Measurements from ENCODE around the gene MAP3K1.

DNA sequence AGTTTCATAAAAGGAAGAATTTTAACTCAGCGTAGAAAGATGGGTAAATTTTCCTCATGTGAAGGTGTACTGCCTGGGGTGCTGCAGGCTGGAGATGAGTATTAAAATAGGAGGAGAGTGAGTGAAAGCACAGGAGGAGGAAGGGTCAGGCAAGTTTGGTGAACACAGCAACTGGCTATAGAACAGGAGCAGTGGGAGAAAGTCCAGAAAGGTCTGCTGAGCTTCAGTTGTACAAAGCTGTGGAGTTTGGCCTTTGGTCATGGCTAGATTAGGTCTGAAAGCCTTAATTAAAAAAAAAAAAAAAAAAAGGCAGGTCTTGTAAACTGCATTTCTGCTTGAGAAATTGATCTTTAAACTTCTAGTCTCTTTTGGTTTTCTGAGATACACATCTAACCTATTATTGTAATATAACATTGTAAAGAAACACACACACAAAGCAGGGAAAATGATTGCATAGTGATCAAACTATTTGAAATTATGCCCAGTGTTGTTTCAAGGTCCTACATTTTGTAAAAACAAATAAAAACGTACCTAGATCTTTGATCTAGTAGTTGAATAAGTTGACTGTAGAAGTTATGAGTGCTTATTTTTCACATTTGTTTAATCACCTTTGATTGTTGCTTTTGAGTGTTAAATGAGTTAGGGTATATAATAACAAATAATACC is 43.6 kb downstream of the MAP3K1 start:
- TF ChIP-seq, protein P1, sequence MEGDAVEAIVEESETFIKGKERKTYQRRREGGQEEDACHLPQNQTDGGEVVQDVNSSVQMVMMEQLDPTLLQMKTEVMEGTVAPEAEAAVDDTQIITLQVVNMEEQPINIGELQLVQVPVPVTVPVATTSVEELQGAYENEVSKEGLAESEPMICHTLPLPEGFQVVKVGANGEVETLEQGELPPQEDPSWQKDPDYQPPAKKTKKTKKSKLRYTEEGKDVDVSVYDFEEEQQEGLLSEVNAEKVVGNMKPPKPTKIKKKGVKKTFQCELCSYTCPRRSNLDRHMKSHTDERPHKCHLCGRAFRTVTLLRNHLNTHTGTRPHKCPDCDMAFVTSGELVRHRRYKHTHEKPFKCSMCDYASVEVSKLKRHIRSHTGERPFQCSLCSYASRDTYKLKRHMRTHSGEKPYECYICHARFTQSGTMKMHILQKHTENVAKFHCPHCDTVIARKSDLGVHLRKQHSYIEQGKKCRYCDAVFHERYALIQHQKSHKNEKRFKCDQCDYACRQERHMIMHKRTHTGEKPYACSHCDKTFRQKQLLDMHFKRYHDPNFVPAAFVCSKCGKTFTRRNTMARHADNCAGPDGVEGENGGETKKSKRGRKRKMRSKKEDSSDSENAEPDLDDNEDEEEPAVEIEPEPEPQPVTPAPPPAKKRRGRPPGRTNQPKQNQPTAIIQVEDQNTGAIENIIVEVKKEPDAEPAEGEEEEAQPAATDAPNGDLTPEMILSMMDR (IDR thresholded peaks at IDR 0.05) = no peak
- no peak for TF ChIP-seq EP300 (IDR thresholded peaks at IDR 0.05)
- TF ChIP-seq POLR2A (IDR thresholded peaks at IDR 0.05) = no peak

Measured in upper lobe of left lung (tissue), 4 donors.